ENCODE data around the gene TEX52.

- TF ChIP-seq CTCF (IDR thresholded peaks at IDR 0.05) (no peak), POLR2A (IDR thresholded peaks at IDR 0.05) (no peak)
These were observed 33.2 kb upstream of the TEX52 start for GRCh38 chr12:2890001-2890387.

Data from uterus (tissue), 2 donors.